ENCODE results near the gene PLCB1. TPM values are rescaled to one million over a fixed set of nuclear protein-coding genes. Genes with fewer than 3 reads are reported as not detected.

Gene PLCB1
- total RNA-seq, 4 donors from 2014 or later = 7.2 to 28.1 (median 9.6) TPM

- no peak for DNase-seq
- no peak for TF ChIP-seq CTCF (IDR thresholded peaks at IDR 0.05)
- TF ChIP-seq POLR2A (IDR thresholded peaks at IDR 0.05) = no peak
- H3K4me1 ChIP-seq = no peaks in the 10 kb centered on the region
- no peaks in the 10 kb centered on the region for H3K36me3 ChIP-seq
- no peak overlapping the region for H3K27ac ChIP-seq
- no peaks in the 10 kb centered on the region for H3K9me3 ChIP-seq
- no peaks in the 10 kb centered on the region for H3K27me3 ChIP-seq
- no peak overlapping the region for H3K4me3 ChIP-seq
These were observed 379.9 kb downstream of the PLCB1 start for GRCh38 chr20:8512003-8512402.

GRCh38 chr20:8515810-8516435 lies 383.9 kb downstream of the PLCB1 start:
- Histone ChIP-seq H3K36me3 (no peaks in the 10 kb centered on the region), H3K4me3 (no peak overlapping the region), H3K27me3 (no peaks in the 10 kb centered on the region), H3K9me3 (no peaks in the 10 kb centered on the region), H3K4me1 (no peaks in the 10 kb centered on the region), H3K27ac (no peak overlapping the region)
- TF ChIP-seq CTCF (IDR thresholded peaks at IDR 0.05) (no peak), POLR2A (IDR thresholded peaks at IDR 0.05) (no peak)
- DNase-seq = no peak

GRCh38 chr20:8518878-8519277 lies 386.8 kb downstream of the PLCB1 start:
- no peaks in the 10 kb centered on the region for H3K27me3 ChIP-seq
- no peaks in the 10 kb centered on the region for H3K4me1 ChIP-seq
- no peaks in the 10 kb centered on the region for H3K9me3 ChIP-seq
- DNase-seq = no peak
- no peaks in the 10 kb centered on the region for H3K36me3 ChIP-seq
- H3K27ac ChIP-seq = no peak overlapping the region
- TF ChIP-seq POLR2A (IDR thresholded peaks at IDR 0.05) (no peak), CTCF (IDR thresholded peaks at IDR 0.05) (no peak)
- H3K4me3 ChIP-seq = no peak overlapping the region

GRCh38 chr20:8519887-8520286 lies 387.8 kb downstream of the PLCB1 start:
- no peak for DNase-seq
- Histone ChIP-seq H3K27ac (no peak overlapping the region), H3K36me3 (no peaks in the 10 kb centered on the region), H3K9me3 (no peaks in the 10 kb centered on the region), H3K4me3 (no peak overlapping the region), H3K27me3 (no peaks in the 10 kb centered on the region), H3K4me1 (no peaks in the 10 kb centered on the region)
- TF ChIP-seq CTCF (IDR thresholded peaks at IDR 0.05) (no peak), POLR2A (IDR thresholded peaks at IDR 0.05) (no peak)

GRCh38 chr20:8522168-8522567 lies 390.1 kb downstream of the PLCB1 start:
- H3K9me3 ChIP-seq = no peaks in the 10 kb centered on the region
- H3K27ac ChIP-seq = no peak overlapping the region
- no peak overlapping the region for H3K4me3 ChIP-seq
- no peaks in the 10 kb centered on the region for H3K36me3 ChIP-seq
- DNase-seq = no peak
- no peaks in the 10 kb centered on the region for H3K27me3 ChIP-seq
- no peaks in the 10 kb centered on the region for H3K4me1 ChIP-seq
- no peak for TF ChIP-seq POLR2A (IDR thresholded peaks at IDR 0.05)
- TF ChIP-seq CTCF (IDR thresholded peaks at IDR 0.05) = no peak

GRCh38 chr20:8523684-8524083 lies 391.6 kb downstream of the PLCB1 start:
- Histone ChIP-seq H3K36me3 (no peaks in the 10 kb centered on the region), H3K27me3 (no peaks in the 10 kb centered on the region), H3K9me3 (no peaks in the 10 kb centered on the region), H3K4me1 (no peaks in the 10 kb centered on the region), H3K27ac (no peak overlapping the region), H3K4me3 (no peak overlapping the region)
- no peak for DNase-seq
- no peak for TF ChIP-seq POLR2A (IDR thresholded peaks at IDR 0.05)
- TF ChIP-seq CTCF (IDR thresholded peaks at IDR 0.05) = peak in 1 of 6 experiments; percentile 15

Data from Peyer's patch (tissue), 4 donors.